Sigmoid colon (tissue), 4 donors: ENCODE measurements around the gene ASH1L.

Experiments used
- EP300 ChIP-seq, 4 donors: sonication (generic); formaldehyde crosslinking; IDR thresholded peaks; one replicate each; pipeline ENCODE4 v1.6.1; 2017; ENCODE audit warnings: antibody characterized with exemption in 4 of 4
- POLR2A ChIP-seq, 2 donors: fragments of 450-650 bp; IDR thresholded peaks; one replicate each; pipeline ENCODE4 v1.6.1; 2016; ENCODE audit warnings: antibody characterized with exemption in 2 of 2, mild to moderate bottlenecking in 2 of 2, moderate library complexity in 2 of 2
- POLR2AphosphoS5 ChIP-seq, 4 donors: sonication (generic); formaldehyde crosslinking; IDR thresholded peaks; one replicate each; pipeline ENCODE4 v1.6.1; 2017; ENCODE audit warnings: antibody characterized with exemption in 4 of 4
- TF ChIP-seq, protein P1 (sequence below), 4 experiments: fragments of 450-650 bp in 3 of 4; fragments of 200-600 bp in 1 of 4; IDR thresholded peaks; one replicate each; pipeline ENCODE4 v1.5.1; 2016 to 2019; ENCODE audit warnings: antibody characterized with exemption in 4 of 4, mild to moderate bottlenecking in 3 of 4, moderate library complexity in 2 of 4

DNA sequence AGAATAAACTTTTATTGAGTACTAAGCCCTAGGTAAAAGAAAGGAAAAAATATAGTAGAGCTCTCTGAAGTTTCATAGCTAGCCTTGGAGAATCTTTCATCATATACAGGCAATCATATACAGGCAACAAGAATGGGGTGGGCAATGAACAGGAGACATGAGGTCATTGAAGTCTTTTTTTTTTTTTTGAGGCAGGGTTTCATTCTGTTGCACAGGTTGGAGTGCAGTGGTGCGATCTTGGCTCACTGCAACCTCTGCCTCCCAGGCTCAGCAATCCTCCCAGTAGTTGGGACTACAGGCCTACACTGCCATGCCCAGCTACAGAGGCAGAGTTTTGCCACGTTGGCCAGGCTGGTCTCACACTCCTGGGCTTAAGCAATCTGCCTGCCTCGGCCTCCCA is 219.8 kb downstream of the ASH1L start:
- TF ChIP-seq, protein P1, sequence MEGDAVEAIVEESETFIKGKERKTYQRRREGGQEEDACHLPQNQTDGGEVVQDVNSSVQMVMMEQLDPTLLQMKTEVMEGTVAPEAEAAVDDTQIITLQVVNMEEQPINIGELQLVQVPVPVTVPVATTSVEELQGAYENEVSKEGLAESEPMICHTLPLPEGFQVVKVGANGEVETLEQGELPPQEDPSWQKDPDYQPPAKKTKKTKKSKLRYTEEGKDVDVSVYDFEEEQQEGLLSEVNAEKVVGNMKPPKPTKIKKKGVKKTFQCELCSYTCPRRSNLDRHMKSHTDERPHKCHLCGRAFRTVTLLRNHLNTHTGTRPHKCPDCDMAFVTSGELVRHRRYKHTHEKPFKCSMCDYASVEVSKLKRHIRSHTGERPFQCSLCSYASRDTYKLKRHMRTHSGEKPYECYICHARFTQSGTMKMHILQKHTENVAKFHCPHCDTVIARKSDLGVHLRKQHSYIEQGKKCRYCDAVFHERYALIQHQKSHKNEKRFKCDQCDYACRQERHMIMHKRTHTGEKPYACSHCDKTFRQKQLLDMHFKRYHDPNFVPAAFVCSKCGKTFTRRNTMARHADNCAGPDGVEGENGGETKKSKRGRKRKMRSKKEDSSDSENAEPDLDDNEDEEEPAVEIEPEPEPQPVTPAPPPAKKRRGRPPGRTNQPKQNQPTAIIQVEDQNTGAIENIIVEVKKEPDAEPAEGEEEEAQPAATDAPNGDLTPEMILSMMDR (IDR thresholded peaks at IDR 0.05) = no peak
- TF ChIP-seq POLR2A (IDR thresholded peaks at IDR 0.05) (no peak), EP300 (IDR thresholded peaks at IDR 0.05) (no peak), POLR2AphosphoS5 (IDR thresholded peaks at IDR 0.05) (no peak)
